Measurements from ENCODE around the gene VSX1.

VSX1 gene

DNA sequence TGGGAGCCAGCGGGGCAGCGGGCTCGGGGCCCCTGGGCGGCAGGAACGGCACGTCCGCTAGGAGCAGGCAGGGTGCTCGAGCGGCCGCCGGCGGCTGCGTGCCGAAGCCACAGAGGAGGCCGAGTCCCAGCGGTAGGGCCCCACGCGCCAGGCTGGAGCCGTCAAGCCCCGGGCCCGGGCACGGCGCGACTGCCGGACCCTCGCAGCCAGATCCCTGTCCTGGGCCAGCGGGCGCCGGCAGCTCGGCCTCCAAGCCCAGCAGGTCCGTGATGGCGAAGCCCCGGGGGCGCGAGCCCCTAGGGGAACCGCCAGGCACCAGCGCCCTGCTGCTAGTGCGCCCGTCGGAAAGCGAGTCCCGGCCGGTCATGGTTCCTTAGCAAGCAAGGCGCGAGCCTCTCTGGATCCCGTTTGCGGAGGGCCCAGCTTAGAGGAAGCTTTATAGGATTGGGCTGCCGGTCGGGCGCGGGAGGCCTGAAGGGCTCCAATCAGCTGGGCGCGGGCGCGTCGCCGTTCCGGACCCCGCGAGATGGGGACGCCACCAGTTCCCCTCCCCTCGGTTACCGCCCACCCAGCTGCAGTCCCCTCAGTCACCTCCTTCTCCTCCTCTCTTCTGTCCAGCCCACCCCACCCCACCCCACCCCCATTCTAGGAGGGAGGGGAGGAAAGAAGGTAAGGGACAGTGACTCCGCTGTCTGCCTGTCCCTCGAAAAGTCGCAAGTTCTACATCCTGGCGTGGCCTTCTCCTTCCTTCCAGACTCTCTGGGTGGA lies at the start of gene VSX1:
TSS of gene VSX1 (minus strand) at position 412 of the 768 bp plus-strand sequence. CDS start at position 367, 45 bp downstream.
- no peak for DNase-seq (ENCODE audit: low read depth)

DNA sequence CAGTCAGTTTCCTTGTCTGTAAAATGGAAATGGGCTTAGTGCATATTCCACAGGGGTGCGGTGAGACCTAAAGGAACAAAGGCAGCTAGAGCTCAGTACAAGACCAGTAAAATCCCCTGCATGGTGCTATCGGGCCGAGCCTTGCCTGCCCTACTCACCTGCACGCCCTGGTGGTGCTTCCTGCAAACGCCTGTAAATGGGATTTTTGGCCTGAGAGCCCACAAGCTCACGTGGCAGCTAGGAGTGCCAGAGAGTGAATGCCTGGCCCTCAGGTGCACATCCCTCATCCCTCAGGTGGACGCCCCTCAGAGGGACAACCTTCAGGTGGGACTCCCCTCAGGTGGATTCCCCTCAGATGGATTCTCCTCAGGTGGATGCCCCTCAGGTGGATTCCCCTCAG lies 48.0 kb upstream of the VSX1 start:
- DNase-seq (ENCODE audit: low read depth) = no peak

DNA sequence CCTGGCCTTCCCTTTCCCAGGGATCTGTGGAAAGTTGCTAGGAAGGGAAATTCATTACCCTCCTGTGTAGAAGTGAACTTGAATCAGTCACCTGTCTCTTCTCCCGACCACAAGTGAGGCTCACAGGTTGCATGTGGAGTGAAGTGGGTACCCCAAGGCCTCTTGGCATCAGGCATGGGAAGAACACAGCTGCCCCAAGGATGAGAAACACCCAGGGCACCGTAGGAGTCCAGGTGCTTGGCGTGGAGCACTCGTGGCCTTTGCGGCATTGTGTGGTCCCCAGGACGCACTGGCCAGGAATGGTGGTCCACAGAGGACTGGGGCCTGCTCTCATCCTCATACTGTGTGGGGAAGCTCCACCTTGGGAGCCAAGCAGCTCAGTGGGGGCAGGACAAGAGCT lies 47.5 kb upstream of the VSX1 start:
- DNase-seq (ENCODE audit: low read depth) = no peak

DNA sequence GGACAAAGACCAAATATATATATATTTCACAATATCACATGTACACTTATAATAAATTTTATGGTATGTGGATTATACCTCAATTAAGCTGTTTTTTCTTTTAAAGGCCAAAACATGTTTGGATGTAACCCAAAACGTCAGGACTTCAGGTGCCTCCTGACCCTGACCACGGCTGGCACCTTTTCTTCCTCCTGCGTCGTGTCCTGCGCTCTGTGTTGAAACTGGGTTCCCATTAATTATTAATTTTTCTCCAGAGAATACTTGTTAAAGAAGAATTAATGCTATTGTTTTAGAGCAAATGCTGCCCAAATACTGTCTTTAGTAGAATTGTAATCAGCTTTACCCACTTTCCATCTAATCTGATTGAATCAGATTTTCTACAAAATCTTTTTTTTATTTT lies 46.7 kb upstream of the VSX1 start:
- no peak for DNase-seq (ENCODE audit: low read depth)

DNA sequence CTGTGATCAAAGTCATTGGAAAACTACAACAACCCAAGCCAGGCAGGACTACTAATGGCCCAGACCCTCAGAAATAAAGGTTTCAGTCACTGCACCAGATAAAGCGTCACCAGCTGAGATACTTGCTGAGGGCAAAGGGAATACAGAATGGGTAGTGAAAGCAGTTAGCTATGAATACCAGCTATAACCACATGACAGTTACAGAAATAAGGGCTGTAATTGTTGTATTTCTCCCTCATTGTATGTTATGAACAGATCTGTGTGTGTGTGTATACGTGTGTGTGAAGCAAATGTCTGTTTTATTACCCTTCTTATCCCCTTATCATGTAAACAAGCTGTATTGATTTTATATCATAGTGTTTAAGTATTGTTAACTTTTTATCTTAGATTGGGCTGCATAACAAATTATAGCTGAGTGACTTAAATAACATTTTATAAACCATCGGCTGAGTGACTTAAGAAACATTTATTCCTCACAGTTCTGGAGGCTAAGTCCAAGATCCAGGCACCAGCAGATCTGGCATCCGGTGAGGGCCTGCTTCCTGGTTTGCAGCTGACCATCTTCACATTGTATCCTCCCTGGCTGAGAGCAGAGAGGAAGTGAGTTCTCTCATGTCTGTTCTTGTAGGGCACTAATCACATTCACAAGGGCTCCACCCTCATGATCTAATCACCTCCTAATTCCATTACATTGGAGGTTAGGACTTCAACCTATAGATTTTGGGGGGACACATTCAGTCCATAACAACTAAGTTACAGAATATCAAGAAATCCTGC lies 46.0 kb upstream of the VSX1 start:
- no peak for DNase-seq (ENCODE audit: low read depth)

DNA sequence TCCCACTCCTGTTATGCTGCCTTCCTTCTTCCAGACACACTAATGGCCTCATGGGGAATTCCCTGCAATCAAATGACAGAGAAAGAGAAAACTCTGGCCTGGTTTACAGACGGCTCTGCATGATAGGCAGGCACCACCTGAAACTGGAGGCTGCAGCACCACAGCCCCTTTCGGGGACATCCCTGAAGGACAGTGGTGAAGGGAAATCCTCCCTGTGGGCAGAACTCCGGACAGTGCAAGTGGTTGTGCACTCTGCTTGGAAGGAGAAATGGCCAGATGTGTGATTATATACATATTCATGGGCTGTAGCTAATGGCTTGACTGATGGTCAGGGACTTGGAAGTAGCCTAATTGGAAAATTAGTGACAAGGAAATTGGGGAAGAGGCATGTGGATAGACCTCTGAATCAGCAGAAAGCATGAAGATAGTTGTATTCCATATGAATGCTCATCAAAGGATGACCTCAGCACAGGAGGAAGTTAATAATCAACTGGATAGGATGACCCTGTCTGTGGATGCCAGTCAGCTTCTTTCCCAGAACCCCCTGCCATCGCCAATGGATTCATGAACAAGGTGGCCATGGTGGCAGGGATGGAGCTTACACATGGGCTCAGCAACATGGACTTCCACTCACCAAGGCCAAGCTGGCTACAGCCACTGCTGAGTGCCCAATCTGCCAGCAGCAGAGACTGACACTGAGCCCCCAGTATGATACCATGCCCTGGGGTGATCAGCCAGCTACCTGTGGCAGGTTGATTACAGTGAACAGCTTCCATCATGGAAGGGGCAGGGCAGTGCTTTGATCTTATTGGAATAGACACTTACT lies 44.5 kb upstream of the VSX1 start:
- no peak for DNase-seq (ENCODE audit: low read depth)

DNA sequence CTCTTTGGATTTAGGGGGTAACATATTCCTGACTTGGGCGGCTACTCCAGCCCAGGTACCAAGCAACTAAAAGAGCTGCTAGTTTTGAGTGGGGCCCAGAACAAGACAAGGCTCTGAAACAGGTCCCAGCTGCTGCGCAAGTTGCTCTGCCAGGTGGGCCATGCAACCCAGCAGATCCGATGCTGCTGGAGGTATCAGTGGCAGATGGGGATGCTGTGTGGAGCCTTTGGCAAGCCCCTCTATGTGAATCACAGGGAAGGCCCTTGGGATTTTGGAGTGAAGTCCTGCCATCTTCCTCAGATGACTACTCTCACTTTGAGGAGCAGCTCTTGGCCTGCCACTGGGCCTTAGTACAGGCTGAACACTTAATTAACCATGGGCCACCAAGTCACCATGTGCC lies 43.7 kb upstream of the VSX1 start:
- no peak for DNase-seq (ENCODE audit: low read depth)

DNA sequence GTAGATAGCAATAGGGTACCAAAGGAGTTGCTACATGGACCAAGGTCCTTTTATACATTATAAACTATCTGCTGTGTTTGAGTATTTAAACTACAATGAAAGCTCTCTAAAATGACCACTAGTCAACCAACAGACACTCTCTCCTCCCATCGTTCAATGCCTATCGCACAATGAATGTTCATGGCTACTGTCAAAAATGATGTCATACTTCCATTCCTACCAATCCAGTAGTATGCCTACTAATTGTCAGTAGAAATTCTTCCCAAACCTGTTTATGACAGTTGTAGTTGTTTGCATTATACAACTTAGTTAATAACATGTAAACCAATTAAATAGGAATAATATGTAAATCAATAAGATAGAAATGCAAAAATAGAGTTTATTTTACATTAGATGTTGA lies 39.0 kb upstream of the VSX1 start:
- DNase-seq (ENCODE audit: low read depth) = no peak

DNA sequence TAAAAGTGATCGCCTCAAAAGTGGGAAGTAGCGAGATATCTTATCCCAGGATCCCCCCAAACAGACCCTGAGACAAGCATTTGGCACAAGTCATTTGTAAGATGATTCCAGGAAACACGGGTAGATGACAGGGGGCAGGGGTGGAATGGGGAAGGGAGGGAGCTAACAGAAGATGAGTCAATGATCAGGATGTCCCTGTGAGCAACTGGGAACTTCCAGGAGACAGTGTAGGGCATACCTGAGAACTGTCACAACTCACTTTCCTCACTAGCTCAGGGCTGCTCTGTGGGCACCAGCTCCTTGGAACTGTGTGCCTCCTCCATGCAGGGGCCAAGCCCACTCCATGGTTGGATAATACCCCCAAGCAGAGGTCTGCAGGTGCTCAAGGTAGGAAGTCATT lies 38.5 kb upstream of the VSX1 start:
- DNase-seq (ENCODE audit: low read depth) = no peak

DNA sequence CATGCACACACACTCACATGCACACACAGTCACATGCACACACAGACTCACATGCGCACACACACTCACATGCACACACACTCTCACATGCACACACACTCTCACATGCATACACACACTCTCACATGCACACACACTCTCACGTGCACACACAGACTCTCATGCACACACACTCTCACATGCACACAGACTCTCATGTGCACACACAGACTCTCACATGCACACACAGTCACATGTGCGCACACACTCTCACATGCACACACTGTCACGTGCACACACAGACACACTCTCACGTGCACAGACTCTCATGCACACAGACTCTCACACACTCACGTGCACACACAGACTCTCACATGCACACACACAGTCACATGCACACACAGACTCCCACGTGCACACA lies 36.6 kb upstream of the VSX1 start:
- no peak for DNase-seq (ENCODE audit: low read depth)

DNA sequence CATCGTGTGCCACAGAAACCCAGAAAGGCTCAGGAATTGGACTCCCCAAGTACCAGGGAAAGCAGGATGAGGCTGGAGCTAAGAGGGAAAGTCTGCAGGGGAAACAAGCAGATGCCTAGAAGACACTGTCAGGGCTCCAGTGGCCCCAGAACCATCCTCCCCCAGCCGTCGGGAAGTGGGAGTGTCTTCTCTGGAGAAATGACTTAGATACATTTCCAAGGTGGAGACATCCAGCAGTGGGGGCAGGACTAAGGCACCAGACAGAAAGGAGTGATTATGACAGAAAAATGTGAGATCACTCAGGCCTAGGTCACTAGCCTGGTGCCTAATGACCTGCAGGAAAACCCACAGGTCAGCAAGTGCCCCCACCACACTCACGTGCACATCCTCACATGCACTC lies 36.0 kb upstream of the VSX1 start:
- DNase-seq (ENCODE audit: low read depth) = no peak

DNA sequence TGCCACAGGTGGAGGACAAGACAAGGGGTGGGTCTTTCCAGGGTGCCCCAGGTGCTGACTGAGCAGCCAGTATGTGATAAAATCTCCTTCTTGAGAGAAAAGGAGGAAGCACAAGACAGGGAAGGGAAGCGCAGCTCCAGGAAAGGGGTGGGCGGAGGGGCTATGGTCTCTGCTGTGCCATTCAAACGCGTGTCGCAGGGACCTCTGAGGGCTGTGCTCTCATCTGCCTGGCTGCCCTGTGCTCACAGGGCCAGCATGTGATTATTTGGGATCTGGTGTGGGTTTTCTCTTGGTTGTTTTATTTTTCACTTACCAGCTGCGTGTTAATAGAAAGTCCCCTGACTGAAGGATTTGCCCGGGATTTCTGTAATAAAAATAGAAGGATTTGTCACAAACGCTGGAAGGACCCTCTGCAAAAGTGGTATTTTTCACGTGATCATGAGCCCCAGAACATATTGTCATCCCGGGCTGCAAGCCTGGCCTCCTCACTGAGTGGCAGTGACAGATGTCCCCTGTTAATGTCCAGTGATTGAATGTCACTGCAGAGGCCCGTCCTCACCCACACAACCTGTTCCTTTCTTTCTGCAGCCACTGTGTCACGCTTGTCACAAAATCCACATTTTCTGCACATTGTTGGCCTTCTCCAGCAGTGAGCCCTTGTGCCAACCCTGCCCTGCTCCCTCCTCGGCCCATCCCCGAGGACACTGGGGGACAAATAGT lies 35.0 kb upstream of the VSX1 start:
- DNase-seq (ENCODE audit: low read depth) = no peak

DNA sequence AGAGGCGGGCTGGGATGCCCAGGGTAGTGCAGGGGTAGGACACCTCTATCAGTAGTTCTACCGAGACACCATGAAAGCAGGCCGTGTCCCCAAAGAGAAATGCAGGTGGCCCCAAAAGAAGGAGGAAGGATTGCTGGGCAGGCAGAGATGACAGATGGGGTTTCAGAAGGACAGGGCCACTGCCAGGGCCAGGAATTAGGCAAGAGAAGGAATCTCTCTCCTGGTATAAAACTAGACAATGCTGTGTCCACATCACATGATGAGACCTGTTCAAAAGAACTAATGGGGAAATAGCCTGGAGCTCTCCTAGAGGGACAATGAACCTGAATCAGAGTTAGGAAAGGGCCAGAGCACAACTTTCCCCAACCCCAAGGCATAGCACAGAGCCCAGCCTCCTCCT lies 21.6 kb upstream of the VSX1 start:
- DNase-seq (ENCODE audit: low read depth) = no peak

DNA sequence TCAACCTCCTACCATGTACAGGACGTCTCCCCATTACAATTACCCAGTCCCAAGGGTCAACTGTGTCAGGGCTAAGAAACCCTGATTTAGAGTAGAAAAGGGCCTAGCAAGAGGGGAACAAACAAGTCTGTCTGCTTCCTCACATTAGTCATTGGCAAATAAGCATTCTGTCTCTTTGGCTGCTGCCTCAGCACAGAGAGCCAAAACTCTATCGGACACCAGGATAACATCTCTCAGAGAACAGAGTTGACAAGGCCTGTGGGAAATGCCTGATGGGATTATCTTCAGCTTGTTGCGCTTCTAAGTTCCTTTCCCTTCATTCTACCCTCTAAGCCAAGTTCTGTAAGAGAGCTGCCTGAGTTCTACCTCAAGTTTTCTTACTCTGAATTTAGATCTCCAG lies 19.0 kb upstream of the VSX1 start:
- no peak for DNase-seq (ENCODE audit: low read depth)

DNA sequence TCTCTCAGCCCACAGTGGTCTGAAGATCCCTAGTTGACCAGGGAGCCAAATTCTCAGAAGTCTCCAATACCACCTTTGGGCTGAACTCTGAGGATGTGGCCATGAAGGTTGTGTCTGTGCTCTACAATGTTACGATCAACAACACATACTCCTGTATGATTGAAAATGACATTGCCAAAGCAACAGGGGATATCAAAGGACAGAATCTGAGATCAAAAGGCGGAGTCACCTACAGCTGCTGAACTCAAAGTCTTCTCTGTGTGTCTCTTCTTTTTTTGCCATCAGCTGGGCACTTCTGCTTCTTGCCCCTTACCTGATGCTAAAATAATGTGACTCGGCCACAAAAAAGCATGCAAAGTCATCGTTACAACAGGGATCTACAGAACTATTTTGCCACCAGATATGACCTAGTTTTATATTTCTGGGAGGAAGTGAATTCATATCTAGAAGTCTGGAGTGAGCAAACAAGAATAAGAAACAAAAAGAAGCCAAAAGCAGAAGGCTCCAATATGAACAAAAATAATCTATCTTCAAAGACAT lies 17.7 kb upstream of the VSX1 start:
- DNase-seq (ENCODE audit: low read depth) = no peak

DNA sequence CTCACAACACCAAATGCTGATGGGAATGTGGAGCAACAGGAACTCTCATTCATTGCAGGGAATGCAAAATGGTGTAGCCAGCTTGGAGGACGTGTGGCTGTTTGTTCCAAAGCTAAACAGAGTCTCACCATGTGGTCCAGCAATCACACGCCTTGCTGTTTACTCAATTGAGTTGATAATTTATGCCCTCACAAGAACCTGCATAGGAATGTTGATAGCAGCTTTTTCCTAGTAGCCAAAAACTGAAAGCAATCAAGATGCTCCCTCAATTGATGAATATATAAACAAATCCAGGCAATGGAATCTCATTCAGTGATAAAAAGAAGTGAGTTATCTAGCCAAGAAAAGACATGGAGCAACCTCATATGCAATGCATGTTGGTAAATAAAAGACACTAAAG lies 15.6 kb upstream of the VSX1 start:
- DNase-seq (ENCODE audit: low read depth) = no peak

DNA sequence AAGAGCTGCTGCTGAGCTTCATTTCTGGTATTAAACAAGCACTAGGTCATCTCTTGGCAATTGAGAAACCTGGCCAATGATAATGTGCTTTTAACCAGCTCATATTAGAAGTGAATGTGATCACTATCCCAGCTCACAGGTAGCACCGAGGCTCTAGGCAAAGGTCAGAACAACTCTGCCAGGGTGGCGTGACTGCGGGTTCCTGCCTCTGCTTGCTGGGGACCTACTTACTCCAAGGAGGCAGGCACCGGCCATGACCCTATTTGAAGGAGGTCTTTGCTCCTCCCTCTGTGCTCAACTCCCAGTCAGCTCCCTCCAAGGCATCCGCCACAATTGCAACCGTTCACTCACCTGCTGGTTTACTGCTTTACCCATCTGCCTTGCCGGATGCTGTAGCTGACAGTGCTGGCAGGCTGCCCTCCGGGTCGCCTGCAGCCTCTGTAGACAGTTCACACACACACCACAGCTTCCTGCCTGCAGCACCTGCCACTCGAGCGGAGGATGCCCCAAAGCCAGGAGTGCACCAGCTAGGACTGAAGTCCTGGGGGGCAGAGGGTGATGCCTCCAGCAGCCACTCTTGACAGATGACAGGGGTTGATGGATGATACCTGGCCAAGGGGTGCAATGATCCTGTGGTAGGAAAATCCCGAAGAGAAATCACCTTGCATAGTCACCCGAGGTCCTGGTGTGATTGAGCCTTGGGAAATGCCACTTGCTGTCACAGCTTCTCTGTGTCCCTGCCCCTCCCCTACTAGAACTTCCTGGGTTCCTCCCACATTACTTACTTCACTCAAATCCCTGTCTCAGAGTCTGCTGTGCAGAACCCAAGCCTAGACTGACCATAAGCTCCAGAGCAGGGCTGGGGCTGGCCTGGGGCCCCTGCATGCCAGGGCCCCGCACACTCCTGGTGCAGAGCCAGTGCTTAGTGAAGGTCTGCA lies 8.8 kb upstream of the VSX1 start:
- no peak for DNase-seq (ENCODE audit: low read depth)

DNA sequence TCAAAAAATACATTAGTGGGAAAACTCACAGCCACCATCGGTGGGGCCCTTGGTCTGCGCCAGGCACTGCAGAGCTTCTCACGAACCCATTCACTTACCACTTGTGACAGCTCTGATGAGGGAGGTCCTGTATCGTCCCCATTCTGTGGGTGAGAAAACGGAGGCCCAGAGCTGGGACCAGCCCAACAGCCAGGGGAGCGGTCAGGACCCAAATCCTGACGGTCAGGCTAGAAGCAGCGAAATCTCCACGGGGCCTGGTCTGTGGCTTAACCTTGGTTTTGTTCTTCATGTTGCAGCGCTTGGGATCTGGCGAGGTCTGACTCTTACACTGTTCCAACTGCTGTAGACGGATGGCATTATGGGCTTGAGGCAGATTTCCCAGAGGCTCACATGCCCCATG lies 7.7 kb upstream of the VSX1 start:
- DNase-seq (ENCODE audit: low read depth) = no peak

DNA sequence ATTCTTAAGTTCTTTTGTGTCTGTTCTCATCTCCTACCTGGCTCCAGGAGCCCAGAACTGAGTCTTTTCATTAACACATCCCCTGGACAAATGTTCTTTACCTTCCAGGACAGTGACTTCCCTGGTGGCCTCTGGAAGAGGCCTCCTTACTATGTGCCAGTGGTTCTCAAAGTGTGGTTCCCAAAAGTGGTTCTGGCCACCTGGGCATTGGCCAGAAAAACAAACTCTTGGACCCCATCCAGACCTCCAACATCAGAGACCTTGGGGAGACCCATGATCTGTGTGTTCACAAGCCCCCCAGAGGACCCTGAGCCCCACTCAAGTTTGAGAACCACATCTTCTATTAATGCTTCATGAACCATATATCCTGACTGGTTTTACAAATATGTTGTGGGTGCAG lies 7.2 kb upstream of the VSX1 start:
- DNase-seq (ENCODE audit: low read depth) = no peak

DNA sequence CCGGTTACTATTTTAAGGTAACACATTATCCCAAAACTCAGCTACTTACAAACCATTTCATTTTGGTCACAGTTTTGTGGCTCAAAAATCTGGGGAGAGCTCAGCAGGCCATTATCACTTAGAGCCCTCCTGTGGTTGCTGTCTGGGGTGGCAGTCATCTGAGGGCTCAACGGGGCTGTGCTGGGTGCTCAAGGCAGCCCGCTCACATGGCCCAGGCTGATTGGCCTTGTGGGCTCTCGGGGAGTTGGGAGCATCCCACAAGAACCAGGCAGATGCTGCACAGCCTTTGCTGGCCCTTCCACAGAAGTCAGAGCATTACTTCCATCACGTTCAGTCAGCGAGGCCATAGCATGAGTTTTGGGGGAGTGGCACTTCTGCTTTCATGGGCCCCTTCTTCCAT lies 6.3 kb upstream of the VSX1 start:
- DNase-seq (ENCODE audit: low read depth) = no peak
